22Rv1 (cell line): ENCODE measurements around the gene NAA38.

Experiments used
- CTCF ChIP-seq: fragments of 450-650 bp; IDR thresholded peaks from 2 replicates; pipeline ENCODE4 v1.5.1; 2017; ENCODE audit warnings: mild to moderate bottlenecking
- ZFX ChIP-seq: fragments of 450-650 bp; IDR thresholded peaks from 2 replicates; pipeline ENCODE4 v1.6.1; 2017; ENCODE audit warnings: antibody characterized with exemption, borderline replicate concordance

- TF ChIP-seq CTCF: no peak
- TF ChIP-seq ZFX: no peak
Measured at GRCh38 chr17:7845359-7846062, 11.8 kb downstream of the NAA38 start.
